A549 (cell line): ENCODE data around the gene MT1HL1. TPM values are rescaled to one million over a fixed set of nuclear protein-coding genes. Genes with fewer than 3 reads are reported as not detected.

Experiments used
- ATAC-seq, 2 experiments: fragments of 200-7000 bp in 1 of 2; fragments of >200 bp in 1 of 2; cut with Nextera tagmentation in 1 of 2; cut with Tn5 transposase in 1 of 2; 3 replicates each; pipeline versions ENCODE4 v1.8.0 to v1.9.1; 2018 to 2020; ENCODE audit warnings: mild to moderate bottlenecking in 1 of 2, moderate library complexity in 1 of 2
- CTCF ChIA-PET: fragments of 300-600 bp; sonication (Branson Sonifier 250); formaldehyde crosslinking; extraction: SDS; loops from one replicate; lab custom pipeline; 2021; ENCODE audit warnings: antibody characterized with exemption, inconsistent platforms; lab: Yijun Ruan, JAX
- POLR2A ChIA-PET: fragments of 350-600 bp; formaldehyde crosslinking; extraction: SDS; loops from one replicate; lab custom pipeline; 2021; ENCODE audit warnings: antibody characterized with exemption, inconsistent platforms; lab: Yijun Ruan, JAX
- DNase-seq, 2 experiments: peaks; one replicate each; pipeline versions ENCODE4 v3.0.0 to v3.0.0-alpha.2; 2011 to 2016; ENCODE audit warnings: low read depth in 1 of 2, low spot score in 1 of 2
- FAIRE-seq: peaks from 2 replicates; lab custom pipeline; 2011; peaks lifted over from hg19 to GRCh38; lab: Jason Lieb, UNC
- H3K27ac ChIP-seq, 2 experiments: fragments of >200 bp; sonication (Bioruptor Twin); formaldehyde crosslinking; 3 replicates each; pipeline ENCODE4 v1.5.1; 2016 to 2017
- H3K4me1 ChIP-seq: fragments of >200 bp; sonication (Bioruptor Twin); formaldehyde crosslinking; 3 replicates; pipeline ENCODE4 v1.6.1; 2016
- H3K4me2 ChIP-seq: fragments of >200 bp; sonication (Bioruptor Twin); formaldehyde crosslinking; 3 replicates; pipeline ENCODE4 v1.6.1; 2016
- H3K4me3 ChIP-seq: fragments of >200 bp; sonication (Bioruptor Twin); formaldehyde crosslinking; 3 replicates; pipeline ENCODE4 v1.5.1; 2016
- H3K9me3 ChIP-seq: fragments of >200 bp; sonication (Bioruptor Twin); formaldehyde crosslinking; 3 replicates; pipeline ENCODE4 v1.6.1; 2016
- BCL3 ChIP-seq: fragments of >200 bp; sonication (Bioruptor Twin); formaldehyde crosslinking; IDR thresholded peaks from 3 replicates; pipeline ENCODE4 v1.6.1; 2016
- CEBPB ChIP-seq, 2 experiments: fragments of >200 bp in 1 of 2; sonication (Bioruptor Twin) in 1 of 2; formaldehyde crosslinking in 1 of 2; IDR thresholded peaks; 2 replicates each; pipeline ENCODE4 v1.6.1; 2012 to 2016
- EHF ChIP-seq: fragments of 250-450 bp; sonication (Bioruptor Pico); IDR thresholded peaks from 2 replicates; pipeline ENCODE4 v1.5.0; 2020; ENCODE audit warnings: mild to moderate bottlenecking
- EHMT2 ChIP-seq: fragments of 200-600 bp; sonication (generic); IDR thresholded peaks from 2 replicates; pipeline ENCODE4 v1.6.1; 2016; ENCODE audit warnings: antibody characterized with exemption, low read depth, mild to moderate bottlenecking, moderate library complexity
- EP300 ChIP-seq, 2 experiments: fragments of >200 bp; sonication (Bioruptor Twin); formaldehyde crosslinking; IDR thresholded peaks; 2 replicates in 1 of 2; 3 replicates in 1 of 2; pipeline ENCODE4 v1.6.1; 2016 to 2017
- ESRRA ChIP-seq: fragments of 150-350 bp; IDR thresholded peaks from 2 replicates; pipeline ENCODE4 v1.6.1; 2014; ENCODE audit warnings: mild to moderate bottlenecking, low read length, borderline replicate concordance
- FOSB ChIP-seq: fragments of 250-450 bp; sonication (Bioruptor Pico); IDR thresholded peaks from 2 replicates; pipeline ENCODE4 v1.5.0; 2020; ENCODE audit warnings: mild to moderate bottlenecking, moderate library complexity
- FOXS1 ChIP-seq: fragments of 250-450 bp; sonication (Bioruptor Pico); IDR thresholded peaks from 2 replicates; pipeline ENCODE4 v1.5.0; 2020; ENCODE audit warnings: mild to moderate bottlenecking, moderate library complexity
- GATA3 ChIP-seq: IDR thresholded peaks from 2 replicates; pipeline ENCODE4 v1.6.1; 2012; ENCODE audit warnings: borderline replicate concordance
- HES2 ChIP-seq: fragments of >200 bp; sonication (Bioruptor Twin); formaldehyde crosslinking; IDR thresholded peaks from 2 replicates; pipeline ENCODE4 v1.6.1; 2016
- HMGXB4 ChIP-seq: fragments of 250-450 bp; sonication (Bioruptor Pico); IDR thresholded peaks from 2 replicates; pipeline ENCODE4 v1.5.0; 2021; ENCODE audit warnings: mild to moderate bottlenecking, moderate library complexity, borderline replicate concordance
- HOXB13 ChIP-seq: fragments of 250-450 bp; sonication (Bioruptor Pico); IDR thresholded peaks from 2 replicates; pipeline ENCODE4 v1.5.0; 2020; ENCODE audit warnings: low read depth, mild to moderate bottlenecking, moderate library complexity
- HOXB5 ChIP-seq: fragments of 250-450 bp; sonication (Bioruptor Pico); IDR thresholded peaks from 2 replicates; pipeline ENCODE4 v1.5.0; 2020; ENCODE audit warnings: mild to moderate bottlenecking, moderate library complexity
- JUN ChIP-seq, 2 experiments: fragments of >200 bp; sonication (Bioruptor Twin); formaldehyde crosslinking; IDR thresholded peaks; 2 replicates in 1 of 2; 3 replicates in 1 of 2; pipeline ENCODE4 v1.6.1; 2016 to 2017
- JUNB ChIP-seq: fragments of >200 bp; sonication (Bioruptor Twin); formaldehyde crosslinking; IDR thresholded peaks from 2 replicates; pipeline ENCODE4 v1.6.1; 2016
- KDM5A ChIP-seq: fragments of 200-600 bp; sonication (generic); IDR thresholded peaks from 2 replicates; pipeline ENCODE4 v1.6.1; 2016; ENCODE audit warnings: antibody characterized with exemption, mild to moderate bottlenecking
- MAFK ChIP-seq: fragments of 450-650 bp; IDR thresholded peaks from 2 replicates; pipeline ENCODE4 v1.6.1; 2014; ENCODE audit not compliant: partially characterized antibody
- POLR2A ChIP-seq: IDR thresholded peaks from 2 replicates; pipeline ENCODE4 v1.6.1; 2012; ENCODE audit warnings: mild to moderate bottlenecking, low read length
- POLR2AphosphoS2 ChIP-seq: conservative IDR thresholded peaks from 2 replicates; pipeline ENCODE4 v1.6.1; 2012; ENCODE audit warnings: low read length, improper control_type of control experiment, inconsistent platforms
- RAD21 ChIP-seq, 2 experiments: fragments of >200 bp in 1 of 2; sonication (Bioruptor Twin) in 1 of 2; formaldehyde crosslinking in 1 of 2; IDR thresholded peaks in 1 of 2; conservative IDR thresholded peaks in 1 of 2; 2 replicates in 1 of 2; 3 replicates in 1 of 2; pipeline ENCODE4 v1.6.1; 2012 to 2018; ENCODE audit warnings: inconsistent platforms in 1 of 2
- RCOR1 ChIP-seq: fragments of 150-350 bp; IDR thresholded peaks from 2 replicates; pipeline ENCODE4 v1.6.1; 2014; ENCODE audit warnings: antibody characterized with exemption, low read length, low read depth
- REST ChIP-seq: fragments of 200-600 bp; sonication (generic); IDR thresholded peaks from 2 replicates; pipeline ENCODE4 v1.6.1; 2016; ENCODE audit warnings: antibody characterized with exemption, mild to moderate bottlenecking, moderate library complexity
- RFX5 ChIP-seq: fragments of 450-650 bp; IDR thresholded peaks from 2 replicates; pipeline ENCODE4 v1.7.1; 2014; ENCODE audit warnings: antibody characterized with exemption, mild to moderate bottlenecking, moderate library complexity
- SMC3 ChIP-seq: fragments of >200 bp; sonication (Bioruptor Twin); formaldehyde crosslinking; IDR thresholded peaks from 3 replicates; pipeline ENCODE4 v1.6.1; 2018; ENCODE audit warnings: inconsistent platforms
- TP53 ChIP-seq: fragments of 250-450 bp; sonication (Bioruptor Pico); IDR thresholded peaks from 2 replicates; pipeline ENCODE4 v1.5.0; 2021; ENCODE audit warnings: mild to moderate bottlenecking, moderate library complexity
- USF2 ChIP-seq: fragments of 450-650 bp; IDR thresholded peaks from 2 replicates; pipeline ENCODE4 v1.6.1; 2014; ENCODE audit warnings: antibody characterized with exemption
- ZSCAN20 ChIP-seq: fragments of 250-450 bp; sonication (Bioruptor Pico); IDR thresholded peaks from 2 replicates; pipeline ENCODE4 v1.8.0; 2022; ENCODE audit warnings: mild to moderate bottlenecking, moderate library complexity
- WGBS: methylation state at CpG from one replicate; pipeline ENCODE4 v1.1.6; 2017; ENCODE audit errors: missing lambda C conversion rate; 5-methylcytosine and 5-hydroxymethylcytosine counted together
- polyA plus RNA-seq, 4 experiments: library from polyadenylated mRNA; depleted of rRNA in 3 of 4; stranded (reverse); fragments of >200 nt; fragmentation: RNase III in 1 of 4; extraction: RNeasy Plus Mini Kit Qiagen cat#74134 plus additional on column Dnase treatment in 1 of 4; gene quantifications; 2 replicates in 3 of 4; 3 replicates in 1 of 4; pipeline ENCODE4 v1.2.3, GENCODE V29; 2011 to 2017

MT1HL1 gene
- polyA plus RNA-seq, 2 of the 4 experiments (the other 2 are of a cell fraction): not detected

GRCh38 chr1:236992449-236992848, 11.8 kb downstream of the MT1HL1 start:
- Histone ChIP-seq H3K4me3 (no peak overlapping the region), H3K4me2 (no peak overlapping the region), H3K9me3 (peaks cover 8% of the 10 kb centered on the region; the same call in 2 of the 3 replicates), H3K27ac (no peak overlapping the region), H3K4me1 (no peaks in the 10 kb centered on the region)
- DNase-seq (no peak), ATAC-seq (no peak), FAIRE-seq (no peak)
- CTCF ChIA-PET: interaction anchor here (0.6 kb wide), 1 partner anchor 28 kb away, joined by 3 read pairs; no protein-coding TSS in a partner anchor
- TF ChIP-seq RAD21 (conservative IDR thresholded peaks at IDR 0.05 in 1 of 2, IDR thresholded peaks at IDR 0.05 in 1 of 2) (no peak), POLR2AphosphoS2 (no peak), SMC3 (no peak), RCOR1 (no peak), KDM5A (no peak), FOXS1 (no peak), EHMT2 (no peak), GATA3 (no peak), POLR2A (no peak)
- POLR2A ChIA-PET: no interaction called here
- 39% methylated on average over 8 of the region's 8 CpGs for WGBS

GRCh38 chr1:236990052-236990445, 14.2 kb downstream of the MT1HL1 start:
- TF ChIP-seq HOXB13 (CRISPR knock-in tag) (no peak), BCL3 (no peak), USF2 (no peak), EHF (no peak)
- ChIA-PET CTCF (no interaction called here), POLR2A (no interaction called here)
- no peaks in the 10 kb centered on the region for H3K4me1 ChIP-seq
- H3K4me2 ChIP-seq: no peak overlapping the region
- peaks cover 8% of the 10 kb centered on the region; the same call in 2 of the 3 replicates for H3K9me3 ChIP-seq
- no peak for ATAC-seq
- no peak for FAIRE-seq
- no peak overlapping the region for H3K27ac ChIP-seq
- no peak overlapping the region for H3K4me3 ChIP-seq
- DNase-seq: no peak
- 35% methylated on average over 1 of the region's 1 CpG for WGBS

GRCh38 chr1:236989290-236990051, 14.8 kb downstream of the MT1HL1 start:
- H3K4me1 ChIP-seq: no peaks in the 10 kb centered on the region
- ChIA-PET CTCF (no interaction called here), POLR2A (no interaction called here)
- no peak for ATAC-seq
- WGBS: 4% methylated on average over 3 of the region's 3 CpGs
- FAIRE-seq: no peak
- DNase-seq: no peak
- H3K9me3 ChIP-seq: peaks cover 8% of the 10 kb centered on the region; the same call in 2 of the 3 replicates
- no peak overlapping the region for H3K4me3 ChIP-seq
- no peak overlapping the region for H3K4me2 ChIP-seq
- no peak overlapping the region for H3K27ac ChIP-seq
- no peak for TF ChIP-seq JUNB
- TF ChIP-seq JUN (IDR thresholded peaks at IDR 0.05): no peak
- TF ChIP-seq HOXB5 (CRISPR knock-in tag): no peak
- no peak for TF ChIP-seq HMGXB4 (CRISPR knock-in tag)
- no peak for TF ChIP-seq RFX5
- no peak for TF ChIP-seq HES2
- TF ChIP-seq EP300 (IDR thresholded peaks at IDR 0.05): no peak
- TF ChIP-seq CEBPB (IDR thresholded peaks at IDR 0.05): no peak
- no peak for TF ChIP-seq RCOR1
- TF ChIP-seq RAD21 (conservative IDR thresholded peaks at IDR 0.05 in 1 of 2, IDR thresholded peaks at IDR 0.05 in 1 of 2): no peak
- TF ChIP-seq MAFK: no peak
- TF ChIP-seq FOXS1: no peak
- TF ChIP-seq FOSB (CRISPR knock-in tag): no peak
- no peak for TF ChIP-seq ESRRA
- no peak for TF ChIP-seq POLR2A
- TF ChIP-seq POLR2AphosphoS2: no peak
- TF ChIP-seq ZSCAN20: no peak
- no peak for TF ChIP-seq REST
- no peak for TF ChIP-seq TP53 (CRISPR knock-in tag)
